Fibroblast of skin of right biceps (primary cell): ENCODE data around the gene UROD.
"Not testable (repeated sequence)": the region's sequence is repeated elsewhere in the genome, so short reads cannot be mapped to it uniquely, and the experiment has no call there.

ENCODE experiments used
- DNase-seq: peaks from one replicate; pipeline ENCODE4 v3.0.0-alpha.2; 2013

The UROD gene

DNA sequence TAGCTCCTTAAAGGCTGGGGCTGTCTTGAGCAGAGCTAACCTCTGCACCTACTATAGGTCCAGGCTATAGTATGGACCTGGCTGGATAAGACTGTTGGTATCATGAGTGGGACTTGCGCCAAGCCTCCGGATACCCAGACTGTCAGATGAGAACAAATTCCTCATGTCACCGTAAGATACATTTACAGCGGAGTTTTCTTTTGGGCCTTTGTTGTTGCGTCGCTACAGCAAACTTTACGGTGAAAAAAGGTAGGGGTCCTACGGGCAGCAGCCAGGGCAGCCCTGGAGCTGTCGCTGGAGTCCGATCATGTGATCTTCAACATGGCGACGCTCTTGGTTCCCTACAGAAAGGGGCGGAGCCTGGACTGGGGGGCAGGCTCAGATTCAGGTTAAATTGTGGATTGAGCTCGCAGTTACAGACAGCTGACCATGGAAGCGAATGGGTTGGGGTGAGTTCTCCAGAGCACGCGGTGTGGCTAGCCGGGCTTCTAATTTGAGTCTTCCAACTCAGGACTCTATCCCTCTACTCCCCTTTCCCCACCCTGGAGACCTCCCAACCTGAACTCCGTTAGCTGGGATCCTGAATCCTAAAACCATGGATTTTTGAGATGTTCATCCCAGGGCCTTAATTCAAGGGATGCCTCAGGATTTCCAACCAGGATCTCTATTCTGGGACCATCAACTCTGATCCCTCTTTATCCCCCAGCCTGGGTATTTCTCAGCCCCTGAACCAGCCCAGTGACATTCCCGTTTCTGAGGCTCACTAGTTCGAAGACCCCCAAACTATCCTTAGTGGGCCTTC, at the start of gene UROD:
UROD (plus strand) TSS at position 418 of the 802 bp plus-strand sequence; CDS start at position 430, 12 bp downstream.
- peak; percentile 96 for DNase-seq

DNA sequence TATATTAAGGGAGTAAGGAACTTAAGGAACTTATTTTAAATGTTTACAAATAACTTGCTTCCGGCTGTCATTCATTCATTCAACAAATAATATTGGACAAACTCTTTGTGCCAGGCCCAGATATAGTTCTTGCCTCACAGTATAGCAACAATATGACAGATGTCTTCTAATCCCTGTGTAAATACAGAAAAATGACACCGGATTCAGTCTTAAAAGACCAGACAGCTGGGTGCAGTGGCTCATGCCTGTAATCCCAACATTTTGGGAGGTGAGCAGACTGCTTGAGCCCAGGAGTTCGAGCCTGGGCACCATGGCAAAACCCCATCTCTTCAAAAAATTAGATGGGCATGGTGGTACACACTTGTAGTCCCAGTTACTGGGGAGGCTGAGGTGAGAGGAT, 49.3 kb upstream of the UROD start:
- no peak for DNase-seq

DNA sequence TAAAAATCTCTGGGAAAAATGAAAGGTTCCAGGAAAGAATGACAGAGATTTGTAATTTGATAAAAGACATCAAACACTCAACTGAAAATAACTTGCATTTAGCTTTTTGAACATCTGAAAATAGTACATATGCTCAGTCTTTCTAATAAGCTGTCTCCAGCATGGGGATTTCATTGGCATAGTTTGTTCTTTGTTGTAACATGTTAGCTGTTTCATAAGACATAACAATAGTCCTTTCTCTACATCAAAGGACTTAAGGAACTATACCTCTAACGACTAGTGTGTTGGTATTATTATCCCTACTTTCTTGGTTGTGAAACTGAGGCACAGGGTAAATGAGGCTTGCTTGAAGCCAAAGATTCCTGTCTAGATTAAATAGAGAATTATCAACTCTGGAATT, 47.7 kb upstream of the UROD start:
- no peak for DNase-seq

DNA sequence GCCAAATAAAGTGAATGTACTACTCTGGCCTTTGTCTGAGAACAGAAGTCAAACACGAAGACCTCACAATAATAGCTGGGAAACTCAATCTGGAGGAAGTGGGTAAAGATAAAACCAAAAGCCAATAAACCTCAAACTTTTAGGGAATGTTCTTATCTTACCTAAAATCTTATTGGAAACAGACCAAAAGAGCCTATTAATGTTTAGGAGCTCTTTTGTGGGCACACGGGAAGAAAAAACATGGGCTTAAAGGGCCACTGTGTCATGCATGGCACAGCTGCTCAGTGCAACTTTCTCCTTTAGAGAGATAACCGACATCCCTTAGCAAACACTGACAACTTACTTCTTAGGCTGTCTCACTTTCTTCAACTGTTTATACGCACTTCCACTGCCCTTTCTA, 41.7 kb upstream of the UROD start:
- peak; percentile 40 for DNase-seq

DNA sequence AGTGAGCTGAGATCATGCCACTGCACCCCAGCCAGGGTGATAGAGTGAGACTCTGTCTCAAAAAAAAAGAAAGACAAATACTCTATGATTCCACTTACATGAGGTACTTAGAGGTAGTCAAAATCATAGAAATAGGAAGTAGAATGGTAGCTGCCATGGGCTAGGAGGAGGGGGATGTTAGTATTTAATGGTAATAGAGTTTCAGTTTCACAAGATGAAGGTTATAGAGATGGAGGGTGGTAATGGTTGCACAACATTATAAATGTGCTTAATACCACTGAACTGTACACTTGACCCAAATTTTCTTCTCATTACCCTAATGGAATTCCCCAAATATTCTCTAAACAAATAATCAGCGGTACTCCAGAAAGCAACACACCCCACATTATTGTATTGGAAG, 38.4 kb upstream of the UROD start:
- DNase-seq = no peak

DNA sequence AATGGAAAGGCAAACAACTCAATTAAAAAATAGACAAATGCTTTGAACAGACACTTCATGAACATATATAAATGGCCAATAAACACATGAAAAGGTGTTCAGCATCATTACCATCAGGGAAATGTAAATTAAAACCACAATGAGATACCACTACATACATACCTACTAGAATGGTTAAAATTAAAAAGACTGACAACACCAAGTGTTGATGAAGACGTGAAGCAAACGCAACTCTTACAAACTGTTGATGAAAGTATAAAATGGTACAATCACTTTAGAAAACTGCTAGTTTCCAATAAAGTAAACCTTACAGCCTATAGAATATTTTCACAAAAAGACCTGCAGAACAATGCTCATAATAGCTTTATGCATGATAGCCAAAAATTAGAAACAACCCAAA, 35.8 kb upstream of the UROD start:
- no peak for DNase-seq

DNA sequence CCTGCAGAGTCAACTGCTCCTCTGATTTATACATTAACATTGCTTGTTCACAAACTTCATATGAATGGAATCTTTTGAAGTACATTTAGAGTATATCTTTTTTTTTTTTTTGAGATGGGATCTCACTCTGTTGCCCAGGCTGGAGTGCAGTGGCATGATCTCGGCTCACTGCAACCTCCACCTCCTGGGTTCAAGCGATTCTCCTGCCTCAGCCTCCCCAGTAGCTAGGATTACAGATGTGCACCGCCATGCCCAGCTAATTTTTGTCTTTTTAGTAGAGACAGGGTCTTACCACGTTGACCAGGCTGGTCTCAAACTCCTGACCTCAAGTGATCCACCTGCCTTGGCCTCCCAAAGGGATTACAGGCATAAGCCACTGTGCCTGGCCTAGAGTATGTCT, 34.7 kb upstream of the UROD start:
- not testable (repeated sequence) for DNase-seq

DNA sequence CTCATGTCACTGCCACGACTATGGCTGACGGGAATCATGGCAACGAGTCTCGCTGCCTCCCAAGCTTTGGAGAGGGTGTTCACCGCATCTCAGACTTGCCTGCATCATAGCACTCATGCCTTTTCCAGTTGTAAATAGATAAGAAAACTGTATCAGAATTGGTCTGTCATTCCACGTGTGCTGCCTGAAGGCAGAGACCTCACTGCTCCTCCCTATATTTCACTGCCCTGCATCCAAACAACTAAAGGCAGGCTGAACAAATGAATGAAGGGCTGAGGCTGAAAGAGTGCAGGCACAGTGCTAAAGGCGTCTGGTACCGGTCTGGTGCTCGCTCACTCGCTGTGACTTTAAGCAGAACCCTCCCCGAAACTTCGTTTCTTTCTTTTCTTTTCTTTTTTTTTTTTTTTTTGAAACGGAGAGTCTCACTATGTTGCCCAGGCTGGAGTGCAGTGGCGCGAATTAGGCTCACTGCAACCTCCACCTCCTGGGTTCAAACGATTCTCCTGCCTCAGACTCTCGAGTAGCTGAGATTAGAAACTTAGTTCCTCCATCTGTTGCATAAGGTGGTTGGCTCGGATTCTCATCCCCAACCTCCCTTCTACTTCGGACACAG, 26.2 kb upstream of the UROD start:
- no peak for DNase-seq

DNA sequence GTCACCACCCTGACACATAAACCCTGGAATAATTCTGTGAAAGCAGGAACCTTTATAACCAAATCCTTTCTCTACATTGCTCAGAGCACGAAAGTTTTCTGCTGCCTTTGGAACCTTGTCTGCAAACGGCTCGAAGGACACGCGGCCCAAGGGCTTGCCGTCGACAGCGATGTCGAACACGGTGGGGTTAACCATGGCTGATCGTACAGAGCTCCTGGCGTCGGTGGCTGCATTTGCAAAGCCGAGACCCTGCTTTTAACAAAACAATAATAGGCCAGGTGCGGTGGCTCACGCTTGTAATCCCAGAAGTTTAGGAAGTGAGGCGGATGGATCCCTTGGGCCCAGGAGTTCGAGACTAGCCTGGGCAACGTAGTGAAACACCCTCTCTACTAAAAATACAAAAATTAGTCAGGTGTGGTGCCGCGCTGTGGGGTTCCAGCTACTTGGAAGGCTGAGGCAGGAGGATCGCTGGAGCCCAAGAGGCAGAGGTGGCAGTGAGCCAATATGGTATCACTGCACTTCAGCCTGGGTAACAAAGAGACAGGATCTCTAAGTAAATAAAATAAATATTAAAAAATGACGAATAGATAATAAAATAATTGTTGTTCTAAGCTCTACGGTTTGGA, 23.4 kb upstream of the UROD start:
- DNase-seq = no peak

DNA sequence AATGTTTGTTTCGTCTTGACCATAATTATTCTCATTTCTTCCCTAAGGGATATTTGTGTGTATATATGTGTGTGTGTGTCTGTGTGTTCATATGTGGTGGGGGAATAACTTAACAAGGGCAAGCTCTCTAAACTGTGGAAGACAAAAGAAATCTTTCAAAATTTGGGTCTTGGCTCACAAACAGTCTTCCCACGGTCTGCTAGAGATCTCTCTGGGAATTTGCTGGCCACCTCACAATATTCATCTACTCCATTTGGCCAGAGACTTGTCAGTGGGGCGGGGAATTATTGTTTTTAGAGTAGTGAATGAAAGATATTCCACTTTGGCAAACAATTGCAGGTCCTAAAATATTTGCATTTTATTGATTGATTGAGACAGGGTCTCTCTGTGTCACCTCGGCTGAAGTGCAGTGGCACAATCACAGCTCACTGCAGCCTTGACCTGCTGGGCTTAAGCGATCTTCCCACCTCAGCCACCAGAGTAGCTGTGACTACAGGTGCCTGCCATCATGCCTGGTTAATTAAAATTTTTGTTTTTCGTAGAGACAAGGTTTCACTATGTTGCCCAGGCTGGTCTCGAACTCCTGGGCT, 17.6 kb upstream of the UROD start:
- DNase-seq = no peak

DNA sequence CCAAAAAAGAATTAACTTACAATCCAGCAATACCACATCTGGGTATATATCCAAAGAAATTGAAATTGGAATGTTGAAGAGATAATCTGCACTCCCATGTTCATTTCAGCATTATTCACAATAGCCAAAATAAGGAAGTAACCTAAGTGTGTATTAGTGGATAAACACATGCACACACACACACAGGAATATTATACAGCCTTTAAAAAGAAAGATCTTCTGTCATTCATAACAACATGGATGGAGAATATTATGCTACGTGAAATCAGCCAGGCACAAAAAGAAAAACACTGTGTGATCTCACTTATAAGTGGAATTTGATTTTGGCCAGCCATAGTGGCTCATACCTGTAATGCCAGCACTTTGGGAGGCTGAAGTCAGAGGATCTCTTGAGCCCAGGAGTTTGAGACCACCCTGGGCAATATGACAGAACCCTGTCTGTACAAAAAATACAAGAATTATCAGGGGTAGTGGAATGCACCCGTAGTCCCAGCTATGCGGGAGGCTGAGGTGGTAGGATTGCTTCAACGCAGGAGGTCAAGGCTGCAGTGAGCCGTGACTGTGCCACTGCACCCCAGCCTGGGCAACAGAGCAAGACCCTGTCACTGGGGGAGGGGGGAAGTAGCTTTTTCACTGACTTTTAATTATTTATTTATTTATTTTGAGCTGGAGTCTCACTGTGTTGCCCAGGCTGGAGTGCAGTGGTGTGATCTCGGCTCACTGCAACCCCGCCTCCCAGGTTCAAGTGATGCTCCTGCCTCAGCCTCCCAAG, 16.4 kb upstream of the UROD start:
- no peak for DNase-seq

DNA sequence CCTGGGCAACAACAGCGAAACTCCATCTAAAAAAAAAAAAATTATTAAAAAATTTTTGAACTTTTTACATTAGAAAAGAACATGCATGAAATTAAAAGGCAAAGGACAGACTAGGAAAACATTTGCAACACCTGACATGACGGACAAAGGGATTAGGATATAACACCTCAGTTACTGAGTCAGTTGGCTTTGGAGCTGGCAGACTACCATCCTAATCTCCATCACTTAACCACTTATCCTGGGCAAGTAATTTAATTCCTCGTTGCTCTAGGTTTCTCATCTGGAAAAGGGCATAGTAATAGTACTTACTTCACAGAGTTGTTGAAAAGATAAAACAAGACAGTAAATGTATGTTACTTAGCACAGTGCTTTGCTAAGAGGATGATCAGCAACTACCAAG, 12.8 kb upstream of the UROD start:
- DNase-seq = no peak

DNA sequence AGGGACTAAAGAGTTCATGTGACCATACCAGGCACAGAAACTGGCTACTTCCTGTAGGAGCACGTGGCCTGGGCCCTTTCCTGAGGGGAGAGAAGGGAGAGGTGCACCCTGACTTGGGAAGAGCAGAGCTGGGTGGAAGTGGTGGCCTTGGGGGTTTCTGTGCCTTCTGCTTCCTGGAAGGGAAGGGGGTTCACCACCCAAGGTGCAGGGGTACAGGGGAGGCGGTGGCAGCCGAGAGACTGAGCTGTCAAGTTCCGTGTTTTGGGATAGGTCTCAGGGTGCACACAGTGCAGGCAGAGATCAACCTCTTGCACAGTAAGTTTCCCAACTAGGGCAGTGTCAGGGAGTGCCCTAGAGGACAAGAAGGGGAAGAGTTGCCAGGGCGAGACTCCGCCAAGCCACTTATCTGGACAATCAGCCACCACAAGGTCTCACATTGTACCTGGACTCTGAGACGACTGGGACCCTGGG, 11.0 kb upstream of the UROD start:
- DNase-seq = no peak

DNA sequence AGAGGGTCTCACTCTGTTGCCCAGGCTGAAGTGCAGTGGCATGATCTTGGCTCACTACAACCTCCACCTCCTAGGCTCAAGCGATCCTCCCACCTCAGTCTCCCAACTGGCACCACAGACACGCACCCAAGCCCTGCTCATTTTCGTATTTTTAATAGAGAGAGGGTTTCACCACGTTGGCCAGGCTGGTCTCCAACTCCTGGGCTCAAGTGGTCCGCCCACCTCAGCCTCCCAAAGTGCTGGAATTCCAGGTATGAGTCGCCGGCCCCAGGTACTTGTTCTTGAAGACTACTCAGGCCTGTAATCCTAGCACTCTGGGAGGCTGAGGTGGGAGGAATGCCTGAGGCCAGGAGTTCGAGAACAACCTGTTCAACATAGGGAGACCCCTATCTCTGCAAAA, 10.5 kb upstream of the UROD start:
- not testable (repeated sequence) for DNase-seq

DNA sequence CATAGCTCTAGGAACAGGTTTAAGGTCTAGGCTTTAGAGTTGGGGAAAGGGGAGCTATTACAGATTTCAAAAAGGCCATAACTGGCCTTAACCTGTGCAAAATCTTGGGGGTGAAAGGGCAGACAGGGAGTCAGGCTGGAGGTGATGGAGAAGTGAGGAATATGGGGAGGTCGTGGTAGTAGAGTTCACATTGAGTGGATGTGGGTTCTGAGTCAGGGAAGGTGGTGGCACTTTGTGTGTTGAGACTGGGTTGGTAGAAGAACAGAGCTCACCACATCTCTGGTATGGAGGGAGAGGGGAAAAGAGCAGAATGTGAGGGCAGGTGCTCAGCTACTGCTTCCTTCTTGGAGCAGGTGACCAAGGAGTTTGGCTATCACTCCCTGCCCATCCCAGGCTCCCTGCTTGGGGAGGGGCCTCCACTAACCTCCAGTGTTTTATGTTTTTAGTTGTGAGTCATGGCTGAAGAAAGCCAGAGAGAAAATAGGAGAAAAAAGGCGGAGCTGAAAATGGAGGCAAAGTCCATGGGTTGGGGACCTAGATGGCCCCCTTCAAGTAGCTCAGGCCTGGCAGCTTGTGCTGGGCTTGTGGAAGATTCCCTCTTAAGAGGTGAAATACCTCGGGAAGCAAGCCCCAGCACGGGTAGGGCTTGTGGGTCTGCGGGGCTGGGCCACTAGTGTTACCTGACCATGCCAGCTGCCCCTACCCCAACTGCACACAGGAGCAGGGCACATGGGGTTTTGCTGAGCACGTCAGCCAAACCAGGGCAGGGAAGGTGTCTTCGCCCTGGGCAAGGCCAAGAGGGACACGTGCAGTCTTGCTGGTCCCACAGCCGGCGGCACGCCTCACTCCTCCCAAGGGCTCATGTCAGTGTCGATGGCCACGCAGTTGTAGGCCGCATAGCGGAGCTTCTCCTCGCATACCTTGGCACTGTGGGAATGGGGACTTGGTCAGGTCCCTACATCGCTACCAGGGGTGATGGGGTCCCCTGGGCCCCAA, 9.1 kb upstream of the UROD start:
- no peak for DNase-seq

DNA sequence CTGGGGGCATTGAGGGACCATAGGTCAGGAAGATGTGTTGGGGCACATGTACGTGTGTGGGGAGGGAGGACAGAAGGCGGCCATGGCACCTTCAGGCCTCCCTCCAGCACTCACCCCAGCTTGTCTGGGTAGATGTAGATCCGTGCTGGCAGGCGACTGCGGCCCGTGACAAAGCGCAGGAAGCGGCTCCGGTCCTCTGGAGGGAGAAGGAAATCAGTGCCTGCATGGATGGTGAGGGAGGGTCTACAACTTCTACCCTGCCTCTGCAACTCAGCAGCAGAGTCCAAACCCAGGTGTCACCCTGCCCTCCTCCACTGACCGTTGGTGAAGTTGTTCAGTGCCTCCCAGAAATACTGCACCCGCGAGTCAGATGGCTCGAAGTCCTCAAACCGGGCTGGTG, 8.3 kb upstream of the UROD start:
- no peak for DNase-seq

DNA sequence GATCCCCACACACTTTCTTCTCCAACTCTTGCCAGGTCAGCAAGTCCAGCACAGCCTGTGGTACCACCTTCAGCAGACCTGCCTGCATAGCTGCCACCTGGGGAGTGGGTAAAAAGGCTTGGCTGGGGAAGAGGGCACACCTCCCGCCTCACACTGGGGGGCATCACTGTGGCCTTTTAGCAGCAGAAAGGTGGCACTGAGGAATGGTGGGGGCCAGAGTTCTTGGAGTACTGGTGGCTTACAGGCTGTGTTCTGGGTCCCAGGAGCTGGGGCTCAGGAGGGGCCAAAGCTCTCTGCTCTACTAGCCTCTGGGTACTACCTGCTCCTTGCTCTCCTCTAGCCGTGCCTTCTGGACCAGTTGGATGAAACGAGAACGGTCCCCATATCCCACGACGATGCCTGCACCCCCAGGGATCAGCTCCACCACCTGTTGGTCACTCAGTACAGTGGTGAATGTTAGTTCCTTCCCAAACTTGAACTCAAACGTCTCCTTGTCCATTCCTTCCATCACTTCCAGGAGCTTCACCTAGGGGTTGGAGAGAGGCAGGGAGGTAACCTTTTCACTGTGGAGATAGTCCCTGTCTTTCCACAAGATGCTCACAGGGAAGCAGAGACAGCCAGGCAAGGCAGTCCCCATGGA, 7.7 kb upstream of the UROD start:
- no peak for DNase-seq

DNA sequence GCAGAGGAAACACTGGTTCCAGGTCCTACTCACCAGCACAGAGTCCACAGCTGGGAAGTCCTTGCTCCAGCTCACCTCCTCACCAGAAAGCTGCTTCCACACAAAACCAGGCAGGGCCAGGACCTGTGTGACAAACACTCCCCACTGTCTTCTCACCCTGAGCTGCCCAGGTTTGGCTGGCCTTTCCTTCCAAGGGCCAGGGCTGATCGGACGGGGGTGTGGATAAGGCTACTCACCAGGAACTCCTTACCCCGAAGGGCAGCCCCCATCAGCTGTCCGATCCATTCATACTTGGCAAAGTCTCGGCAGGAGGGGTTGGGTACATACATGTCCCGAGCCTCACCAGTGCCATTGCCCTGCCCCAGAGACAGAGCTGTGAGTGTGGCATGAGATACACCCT, 6.3 kb upstream of the UROD start:
- no peak for DNase-seq

DNA sequence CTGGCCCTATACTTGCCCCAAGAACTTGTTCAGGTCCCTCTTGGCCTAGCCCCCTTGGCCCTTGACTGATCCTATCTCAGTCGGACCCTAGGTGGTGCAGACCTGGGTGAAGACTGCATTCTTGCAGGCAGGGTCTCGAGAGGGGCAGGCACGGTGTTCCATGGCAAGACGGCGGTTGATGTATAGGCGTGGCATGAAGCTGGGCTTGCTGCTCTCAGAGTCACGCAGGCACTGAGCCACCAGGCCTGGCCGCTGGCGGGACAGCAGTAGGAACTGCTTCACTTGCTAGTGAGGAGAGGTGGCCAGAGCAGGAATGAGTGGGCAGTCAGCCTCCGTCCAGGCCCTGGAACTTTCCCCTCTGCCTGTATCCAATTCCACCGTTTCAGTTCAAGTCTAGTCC, 4.7 kb upstream of the UROD start:
- no peak for DNase-seq

DNA sequence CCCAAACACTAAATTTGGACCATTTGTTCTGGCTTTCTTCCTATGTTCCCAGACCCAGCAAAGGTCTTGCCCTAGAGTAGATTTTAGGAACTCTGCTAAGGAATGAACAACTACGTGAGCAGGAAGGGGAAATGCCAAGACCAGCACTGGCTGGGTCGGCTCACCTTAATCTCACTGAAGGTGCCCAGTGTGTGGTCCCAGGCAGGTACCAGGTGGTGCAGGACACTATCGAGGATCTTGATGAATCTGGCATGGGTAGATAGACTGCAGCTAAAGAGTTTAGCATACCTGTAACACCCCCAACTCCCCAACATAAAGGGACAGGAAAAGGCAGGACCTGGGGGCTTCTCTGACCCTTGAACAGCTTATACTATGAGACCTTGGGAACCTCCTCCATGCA, 4.0 kb upstream of the UROD start:
- no peak for DNase-seq

DNA sequence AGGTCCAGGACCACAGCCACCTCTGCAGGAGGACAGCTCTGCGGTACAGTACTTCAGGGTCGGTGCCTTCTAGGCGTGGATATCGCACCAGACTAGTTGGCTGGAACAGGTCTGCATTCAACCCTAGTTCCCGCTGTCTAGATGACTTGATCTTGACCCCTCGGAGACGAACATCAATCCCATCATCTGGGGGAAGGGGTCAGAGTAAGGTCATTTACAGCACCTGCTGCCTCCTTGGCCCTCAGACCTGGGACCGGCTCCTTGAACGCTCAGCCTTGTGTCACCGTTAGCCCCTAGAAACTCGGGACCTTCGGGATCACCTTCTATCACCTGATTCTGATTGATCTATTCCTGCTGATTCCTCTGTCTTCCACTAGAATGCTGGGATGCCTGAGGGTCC, 3.5 kb upstream of the UROD start:
- no peak for DNase-seq
